Left colon (tissue), 2 donors: ENCODE data around the gene POU2AF3. TPM values are rescaled to one million over a fixed set of nuclear protein-coding genes. Genes with fewer than 3 reads are reported as not detected.
"Not testable (repeated sequence)": the region's sequence is repeated elsewhere in the genome, so short reads cannot be mapped to it uniquely, and the experiment has no call there.

Source experiments
- ATAC-seq: fragments of 200-7000 bp; cut with Tn5 transposase; one replicate; pipeline ENCODE4 v1.9.1; 2020; ENCODE audit warnings: mild to moderate bottlenecking, moderate library complexity
- DNase-seq, 2 donors: peaks; one replicate each; pipeline ENCODE4 v3.0.0-alpha.2; 2020
- intact Hi-C, 2 donors: fragments of 100-400 bp; cut with DNase I in 1 of 2; cut with micrococcal nuclease in 1 of 2; formaldehyde crosslinking; loops; one replicate each; pipeline versions ENCODE4 v1.11.2 to v1.14.0; 2022; cut with DNase I, micrococcal nuclease
- total RNA-seq, 2 donors: library from RNA; stranded (reverse); fragmentation: NEBNext Ultra II Directional; extraction: Animal tissue kit (Norgen Biotek cat#: 25700); gene quantifications; one replicate each; pipeline ENCODE4 v1.2.1, GENCODE V29; 2021
- donor health status: DM: no; HTN: no; CAD: no.
- donor health status: DM: yes; HTN: yes; CAD: no.

Gene POU2AF3
- total RNA-seq, 2 donors from 2014 or later = 6.0 to 6.6 TPM

- ATAC-seq (no peak), DNase-seq (no peak)
- intact Hi-C loops = no loop called here
Measured at GRCh38 chr11:111297696-111298095, 650 bp upstream of the POU2AF3 start.

GRCh38 chr11:111299101-111300026 is 1.0 kb downstream of the POU2AF3 start:
- peak; percentile 59 to 82 for DNase-seq
- peak; percentile 72 for ATAC-seq
- intact Hi-C loops = loop anchor here in 1 of 2 donors (5.0 kb wide), 1 partner anchor 118 kb away; no protein-coding TSS in a partner anchor

- ATAC-seq (no peak), DNase-seq (no peak)
- intact Hi-C loops = loop anchor here in 1 of 2 donors (5.0 kb wide), 1 partner anchor 117 kb away; no protein-coding TSS in a partner anchor
Measured at GRCh38 chr11:111300569-111300968, 2.2 kb downstream of the POU2AF3 start.

GRCh38 chr11:111301004-111301841 is 2.9 kb downstream of the POU2AF3 start:
- ATAC-seq (peak; percentile 2), DNase-seq (peak in 1 of 2 donors; percentile 32)
- intact Hi-C loops = loop anchor here in 1 of 2 donors (5.0 kb wide), 1 partner anchor 116 kb away; no protein-coding TSS in a partner anchor

- DNase-seq (no peak), ATAC-seq (no peak)
- intact Hi-C loops = loop anchor here in 1 of 2 donors (5.0 kb wide), 1 partner anchor 116 kb away; no protein-coding TSS in a partner anchor
Measured at GRCh38 chr11:111301842-111302118, 3.4 kb downstream of the POU2AF3 start.

- peak; percentile 58 for ATAC-seq
- intact Hi-C loops = loop anchor here in 1 of 2 donors (5.0 kb wide), 1 partner anchor 115 kb away; no protein-coding TSS in a partner anchor
- DNase-seq = peak; percentile 50 to 73
Measured at GRCh38 chr11:111302298-111302697, 4.0 kb downstream of the POU2AF3 start.

GRCh38 chr11:111303461-111303860 is 5.1 kb downstream of the POU2AF3 start:
- ATAC-seq (peak; percentile 55), DNase-seq (peak in 1 of 2 donors; percentile 62)
- intact Hi-C loops = loop anchor here in 1 of 2 donors (5.0 kb wide), 1 partner anchor 114 kb away; no protein-coding TSS in a partner anchor

- ATAC-seq (no peak), DNase-seq (no peak)
- intact Hi-C loops = no loop called here
Measured at GRCh38 chr11:111305162-111305802, 6.9 kb downstream of the POU2AF3 start.

GRCh38 chr11:111305876-111306275 is 7.5 kb downstream of the POU2AF3 start:
- ATAC-seq (no peak), DNase-seq (no peak)
- intact Hi-C loops = no loop called here

GRCh38 chr11:111306321-111306720 is 8.0 kb downstream of the POU2AF3 start:
- ATAC-seq = no peak
- intact Hi-C loops = no loop called here

GRCh38 chr11:111307472-111308108 is 9.2 kb downstream of the POU2AF3 start:
- no peak for DNase-seq
- intact Hi-C loops = no loop called here
- ATAC-seq = peak; percentile 41

More at GRCh38 chr11:111306321-111306720, 8.0 kb downstream of the POU2AF3 start:
- DNase-seq = no peak

- intact Hi-C loops = no loop called here
- peak; percentile 82 for ATAC-seq
Measured at GRCh38 chr11:111308140-111308539, 9.8 kb downstream of the POU2AF3 start.

GRCh38 chr11:111309215-111309915 is 11.0 kb downstream of the POU2AF3 start:
- ATAC-seq (no peak), DNase-seq (no peak)
- intact Hi-C loops = no loop called here

More at GRCh38 chr11:111308140-111308539, 9.8 kb downstream of the POU2AF3 start:
- DNase-seq = peak; percentile 90 to 93

- DNase-seq (peak in 1 of 2 donors; percentile 42), ATAC-seq (peak; percentile 66)
- intact Hi-C loops = no loop called here
Measured at GRCh38 chr11:111310088-111310487, 11.7 kb downstream of the POU2AF3 start.

- intact Hi-C loops = no loop called here
- DNase-seq (no peak), ATAC-seq (no peak)
Measured at GRCh38 chr11:111310723-111311122, 12.4 kb downstream of the POU2AF3 start.

- ATAC-seq (no peak), DNase-seq (no peak)
- intact Hi-C loops = no loop called here
Measured at GRCh38 chr11:111312076-111312475, 13.7 kb downstream of the POU2AF3 start.

GRCh38 chr11:111319296-111319695 is 20.9 kb downstream of the POU2AF3 start:
- DNase-seq (no peak), ATAC-seq (no peak)

GRCh38 chr11:111320199-111320598 is 21.9 kb downstream of the POU2AF3 start:
- DNase-seq, ATAC-seq, intact Hi-C loops: not testable (repeated sequence)

More at GRCh38 chr11:111319296-111319695, 20.9 kb downstream of the POU2AF3 start:
- intact Hi-C loops = no loop called here
